BJ (cell line): ENCODE results near the gene SPNS3. TPM values are rescaled to one million over a fixed set of nuclear protein-coding genes. Genes with fewer than 3 reads are reported as not detected.

Experiments
- CTCF ChIA-PET: fragments of 350-600 bp; formaldehyde crosslinking; extraction: SDS; loops from one replicate; lab custom pipeline; 2021; ENCODE audit warnings: antibody characterized with exemption, inconsistent platforms; lab: Yijun Ruan, JAX
- POLR2A ChIA-PET: fragments of 300-600 bp; sonication (Branson Sonifier 250); formaldehyde crosslinking; extraction: SDS; loops from one replicate; lab custom pipeline; 2021; ENCODE audit warnings: antibody characterized with exemption; lab: Charles Lee
- DNase-seq: peaks from one replicate; pipeline ENCODE4 v3.0.0-alpha.2; 2011; ENCODE audit warnings: low read depth
- H3K27me3 ChIP-seq: 2 replicates; pipeline ENCODE4 v1.6.0; 2011; ENCODE audit warnings: low read length; ENCODE audit not compliant: control insufficient read depth, insufficient read depth
- H3K36me3 ChIP-seq: 2 replicates; pipeline ENCODE4 v1.5.1; 2011; ENCODE audit warnings: low read length; ENCODE audit not compliant: control insufficient read depth, insufficient read depth
- H3K4me3 ChIP-seq: 2 replicates; pipeline ENCODE4 v1.5.1; 2011; ENCODE audit warnings: low read depth, mild to moderate bottlenecking, control low read depth, low read length
- polyA plus RNA-seq: library from polyadenylated mRNA; depleted of rRNA; stranded (reverse); fragments of >200 nt; gene quantifications from 2 replicates; pipeline ENCODE4 v1.2.3, GENCODE V29; 2011
- TF ChIP-seq, protein P1 (sequence below): IDR thresholded peaks from 2 replicates; pipeline ENCODE4 v1.5.1; 2011; ENCODE audit warnings: low read depth, mild to moderate bottlenecking, control low read depth, inconsistent platforms, low read length, moderate library complexity; ENCODE audit not compliant: insufficient read depth

Gene SPNS3
- polyA plus RNA-seq, 1 experiment = not detected

- ChIA-PET CTCF (interaction anchor here (1.5 kb wide), 1 partner anchor 10 kb away, joined by 4 read pairs; no protein-coding TSS in a partner anchor), POLR2A (no interaction called here)
- Histone ChIP-seq H3K4me3 (no peak overlapping the region), H3K27me3 (no peaks in the 10 kb centered on the region), H3K36me3 (no peaks in the 10 kb centered on the region)
- TF ChIP-seq, protein P1, sequence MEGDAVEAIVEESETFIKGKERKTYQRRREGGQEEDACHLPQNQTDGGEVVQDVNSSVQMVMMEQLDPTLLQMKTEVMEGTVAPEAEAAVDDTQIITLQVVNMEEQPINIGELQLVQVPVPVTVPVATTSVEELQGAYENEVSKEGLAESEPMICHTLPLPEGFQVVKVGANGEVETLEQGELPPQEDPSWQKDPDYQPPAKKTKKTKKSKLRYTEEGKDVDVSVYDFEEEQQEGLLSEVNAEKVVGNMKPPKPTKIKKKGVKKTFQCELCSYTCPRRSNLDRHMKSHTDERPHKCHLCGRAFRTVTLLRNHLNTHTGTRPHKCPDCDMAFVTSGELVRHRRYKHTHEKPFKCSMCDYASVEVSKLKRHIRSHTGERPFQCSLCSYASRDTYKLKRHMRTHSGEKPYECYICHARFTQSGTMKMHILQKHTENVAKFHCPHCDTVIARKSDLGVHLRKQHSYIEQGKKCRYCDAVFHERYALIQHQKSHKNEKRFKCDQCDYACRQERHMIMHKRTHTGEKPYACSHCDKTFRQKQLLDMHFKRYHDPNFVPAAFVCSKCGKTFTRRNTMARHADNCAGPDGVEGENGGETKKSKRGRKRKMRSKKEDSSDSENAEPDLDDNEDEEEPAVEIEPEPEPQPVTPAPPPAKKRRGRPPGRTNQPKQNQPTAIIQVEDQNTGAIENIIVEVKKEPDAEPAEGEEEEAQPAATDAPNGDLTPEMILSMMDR = no peak
- no peak for DNase-seq
Observed at GRCh38 chr17:4426499-4427208, 7.1 kb upstream of the SPNS3 start.

- H3K36me3 ChIP-seq = no peaks in the 10 kb centered on the region
- no peak for DNase-seq
- TF ChIP-seq, protein P1 = no peak
- POLR2A ChIA-PET = no interaction called here
- H3K27me3 ChIP-seq = no peaks in the 10 kb centered on the region
- H3K4me3 ChIP-seq = no peak overlapping the region
- CTCF ChIA-PET = interaction anchor here (1.5 kb wide), 1 partner anchor 9 kb away, joined by 4 read pairs; no protein-coding TSS in a partner anchor
Observed at GRCh38 chr17:4427505-4427904, 6.2 kb upstream of the SPNS3 start.

GRCh38 chr17:4436381-4436780 is 2.6 kb downstream of the SPNS3 start:
- Histone ChIP-seq H3K27me3 (peaks cover 7% of the 10 kb centered on the region), H3K36me3 (no peaks in the 10 kb centered on the region), H3K4me3 (no peak overlapping the region)
- TF ChIP-seq, protein P1 = no peak
- DNase-seq = no peak
- POLR2A ChIA-PET = no interaction called here
- CTCF ChIA-PET = interaction anchor here (0.6 to 1.7 kb wide), 4 partner anchors 9 to 225 kb away, joined by 4 to 7 read pairs (median 6); no protein-coding TSS in a partner anchor

- POLR2A ChIA-PET = no interaction called here
Observed at GRCh38 chr17:4436846-4437245, 3.1 kb downstream of the SPNS3 start.

GRCh38 chr17:4438162-4438944 is 4.6 kb downstream of the SPNS3 start:
- H3K36me3 ChIP-seq = no peaks in the 10 kb centered on the region
- POLR2A ChIA-PET = no interaction called here
- TF ChIP-seq, protein P1 = no peak
- no peak for DNase-seq
- H3K4me3 ChIP-seq = no peak overlapping the region
- CTCF ChIA-PET = no interaction called here
- H3K27me3 ChIP-seq = peaks cover 7% of the 10 kb centered on the region

More at GRCh38 chr17:4436846-4437245, 3.1 kb downstream of the SPNS3 start:
- DNase-seq = no peak
- TF ChIP-seq, protein P1 = no peak
- no peaks in the 10 kb centered on the region for H3K36me3 ChIP-seq
- CTCF ChIA-PET = interaction anchor here (0.6 to 1.7 kb wide), 4 partner anchors 9 to 225 kb away, joined by 4 to 7 read pairs (median 6); no protein-coding TSS in a partner anchor
- H3K4me3 ChIP-seq = no peak overlapping the region
- H3K27me3 ChIP-seq = peaks cover 7% of the 10 kb centered on the region
